Measurements from ENCODE around the gene NCAM2.
A peak's percentile ranks its signal among the peaks of the same experiment; 100 is the strongest.

NCAM2 gene

DNA sequence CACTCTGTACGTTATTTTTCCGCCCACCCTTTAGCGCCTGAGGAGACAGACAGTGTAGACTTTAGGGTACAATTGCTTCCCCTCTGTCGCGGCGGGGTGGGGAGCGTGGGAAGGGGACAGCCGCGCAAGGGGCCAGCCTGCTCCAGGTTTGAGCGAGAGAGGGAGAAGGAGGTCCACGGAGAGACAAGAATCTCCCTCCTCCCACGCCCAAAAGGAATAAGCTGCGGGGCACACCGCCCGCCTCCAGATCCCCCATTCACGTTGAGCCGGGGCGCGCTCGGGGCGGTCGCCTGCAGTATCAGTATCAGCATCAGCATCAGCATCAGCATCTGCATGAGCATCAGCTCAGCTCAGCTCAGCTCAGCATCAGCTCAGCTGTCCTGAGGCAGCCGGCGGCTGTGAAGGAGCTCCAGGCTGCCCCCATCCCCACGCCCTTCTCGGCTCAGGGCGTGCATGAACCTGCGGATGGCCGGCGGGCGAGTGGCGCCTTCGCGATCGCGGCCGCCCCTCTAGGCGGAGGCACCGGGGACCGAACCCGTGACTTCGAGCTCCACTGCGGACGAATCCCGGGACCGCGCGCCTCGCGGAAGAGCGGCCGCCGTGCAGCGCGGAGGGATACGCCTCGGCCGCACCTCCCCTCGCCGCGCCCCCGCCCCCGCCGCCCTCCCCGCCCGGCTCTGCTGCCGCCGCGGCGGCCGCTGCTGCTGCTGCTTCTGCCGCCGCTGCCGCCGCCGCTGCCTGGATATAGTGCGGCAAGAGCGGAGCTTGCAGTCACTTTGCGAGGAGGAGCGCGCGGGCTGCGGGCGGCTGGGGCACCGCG is at the start of gene NCAM2:
Gene NCAM2, plus strand, starts transcription at position 774 of the 820 bp plus-strand sequence.
- DNase-seq (ENCODE audit: low spot score): peak; percentile 26

DNA sequence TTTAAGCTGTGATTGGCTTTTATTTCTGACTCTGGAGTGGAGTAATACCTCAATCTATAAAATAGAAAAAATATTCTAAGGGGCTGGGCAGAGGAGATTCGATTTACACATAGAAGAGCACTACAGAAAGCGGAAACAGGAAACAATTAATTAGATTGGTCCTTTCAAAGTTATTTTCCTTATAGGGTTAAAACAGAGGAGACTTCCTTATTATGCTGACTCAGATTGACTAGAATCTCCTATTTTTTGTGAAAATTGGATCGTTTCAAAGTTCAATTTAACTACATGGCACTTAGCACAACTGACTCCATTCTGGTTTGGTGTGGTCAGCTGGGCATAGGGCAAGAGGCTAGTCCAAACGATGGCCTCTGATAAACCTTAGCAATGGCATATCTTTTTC is 48.3 kb upstream of the NCAM2 start:
- no peak for DNase-seq (ENCODE audit: low spot score)

DNA sequence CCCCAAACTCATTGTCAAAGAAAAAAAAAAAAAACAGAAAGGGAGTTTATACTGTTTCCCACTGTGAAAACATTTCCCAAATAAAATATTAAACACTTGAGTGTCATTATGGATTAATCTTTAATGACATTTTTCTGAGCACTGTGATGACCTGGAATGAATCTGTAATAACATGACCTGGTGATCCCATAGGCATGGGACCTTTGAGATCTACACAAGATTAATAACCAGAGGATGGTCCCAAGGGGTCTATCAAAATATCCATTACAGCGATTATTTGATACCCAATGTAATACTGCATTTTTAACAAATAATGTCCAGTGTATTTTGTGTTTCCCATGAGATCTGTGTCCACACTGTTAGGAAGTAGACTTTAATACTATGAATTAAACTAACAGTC is 32.4 kb upstream of the NCAM2 start:
- no peak for DNase-seq (ENCODE audit: low spot score)

DNA sequence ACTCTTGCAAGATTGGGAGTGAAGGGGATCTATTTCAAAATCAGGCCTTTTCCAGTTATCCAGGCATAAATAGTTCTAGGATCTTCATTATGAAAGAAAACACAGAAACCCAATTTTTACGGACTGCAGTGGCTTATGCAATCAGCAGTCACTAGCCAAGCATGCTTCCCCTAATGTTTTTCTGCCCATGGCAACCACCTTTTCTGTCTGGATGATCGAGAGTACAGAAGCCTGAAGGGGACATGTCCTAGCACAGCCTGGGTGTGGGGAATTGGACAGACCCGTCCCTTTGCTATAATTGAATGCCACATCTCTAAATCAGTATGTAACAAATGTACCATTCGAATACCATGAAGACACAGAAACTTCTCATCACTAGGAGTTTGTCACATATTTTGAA is 29.8 kb upstream of the NCAM2 start:
- no peak for DNase-seq (ENCODE audit: low spot score)

DNA sequence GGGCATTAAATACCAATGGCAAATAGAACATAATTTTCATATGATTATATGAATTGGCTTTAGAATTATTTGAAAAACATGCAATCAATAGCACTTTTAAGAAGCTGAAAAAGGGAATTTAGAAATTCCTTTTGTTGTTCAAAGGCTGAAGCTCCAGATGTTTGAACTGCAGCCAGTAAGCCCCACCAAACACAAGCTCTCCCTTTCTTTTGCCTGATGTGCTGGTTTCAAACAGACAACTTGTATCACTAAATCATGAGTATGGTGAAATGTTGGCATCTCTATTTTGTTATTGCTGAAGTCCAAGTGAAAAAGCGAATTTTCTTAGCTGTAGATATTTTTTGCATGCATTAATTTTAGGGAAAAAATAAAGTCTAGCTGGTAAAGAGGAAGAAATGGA is 27.5 kb upstream of the NCAM2 start:
- no peak for DNase-seq (ENCODE audit: low spot score)

DNA sequence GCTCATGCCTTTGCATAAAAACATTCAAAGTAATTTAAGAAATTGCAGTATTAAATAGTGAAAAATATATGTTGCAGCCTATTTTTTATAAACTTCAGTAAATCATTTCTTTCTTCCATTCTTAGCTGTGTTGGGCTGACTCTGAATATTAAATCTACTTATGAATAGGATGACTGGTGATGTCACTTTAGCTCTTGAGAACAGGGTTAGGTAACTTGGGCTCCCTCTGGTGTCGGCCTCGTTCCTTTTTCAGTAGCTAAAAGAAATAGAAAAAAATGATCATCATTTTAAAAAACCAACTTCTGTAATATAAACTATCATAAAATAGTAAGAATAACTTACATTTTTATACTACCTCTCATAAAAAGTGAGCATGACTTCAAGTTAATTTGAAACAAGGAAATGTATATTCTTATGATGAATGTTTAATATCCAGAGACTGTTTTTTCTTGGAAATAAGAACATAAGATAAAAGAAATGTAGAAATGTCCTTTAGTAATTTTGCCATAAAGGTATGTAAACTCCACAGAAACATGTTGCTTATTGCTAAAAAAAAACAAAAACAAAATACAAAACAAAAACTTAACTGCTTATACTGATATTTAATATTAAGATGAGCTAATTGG is 26.8 kb upstream of the NCAM2 start:
- DNase-seq (ENCODE audit: low spot score): peak; percentile 21

DNA sequence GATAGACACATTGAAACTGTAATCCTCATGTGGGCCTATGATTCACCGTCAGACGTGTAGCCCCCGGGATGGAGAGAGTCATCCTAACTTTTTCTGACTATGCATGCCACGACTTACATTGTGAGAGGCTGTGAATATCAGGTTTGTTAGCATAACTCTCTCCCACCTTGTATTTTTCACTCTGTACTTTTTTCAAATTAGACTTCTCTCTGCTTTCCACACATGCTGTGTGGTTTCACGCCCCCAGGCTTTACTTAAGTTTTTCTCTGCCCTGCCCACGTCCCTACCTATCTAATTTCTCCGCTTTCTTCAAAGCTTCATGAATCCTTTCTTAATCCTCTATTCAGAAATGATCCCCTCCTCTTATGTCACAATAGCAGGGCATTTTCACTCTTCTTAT is 3.4 kb upstream of the NCAM2 start:
- DNase-seq (ENCODE audit: low spot score): no peak

DNA sequence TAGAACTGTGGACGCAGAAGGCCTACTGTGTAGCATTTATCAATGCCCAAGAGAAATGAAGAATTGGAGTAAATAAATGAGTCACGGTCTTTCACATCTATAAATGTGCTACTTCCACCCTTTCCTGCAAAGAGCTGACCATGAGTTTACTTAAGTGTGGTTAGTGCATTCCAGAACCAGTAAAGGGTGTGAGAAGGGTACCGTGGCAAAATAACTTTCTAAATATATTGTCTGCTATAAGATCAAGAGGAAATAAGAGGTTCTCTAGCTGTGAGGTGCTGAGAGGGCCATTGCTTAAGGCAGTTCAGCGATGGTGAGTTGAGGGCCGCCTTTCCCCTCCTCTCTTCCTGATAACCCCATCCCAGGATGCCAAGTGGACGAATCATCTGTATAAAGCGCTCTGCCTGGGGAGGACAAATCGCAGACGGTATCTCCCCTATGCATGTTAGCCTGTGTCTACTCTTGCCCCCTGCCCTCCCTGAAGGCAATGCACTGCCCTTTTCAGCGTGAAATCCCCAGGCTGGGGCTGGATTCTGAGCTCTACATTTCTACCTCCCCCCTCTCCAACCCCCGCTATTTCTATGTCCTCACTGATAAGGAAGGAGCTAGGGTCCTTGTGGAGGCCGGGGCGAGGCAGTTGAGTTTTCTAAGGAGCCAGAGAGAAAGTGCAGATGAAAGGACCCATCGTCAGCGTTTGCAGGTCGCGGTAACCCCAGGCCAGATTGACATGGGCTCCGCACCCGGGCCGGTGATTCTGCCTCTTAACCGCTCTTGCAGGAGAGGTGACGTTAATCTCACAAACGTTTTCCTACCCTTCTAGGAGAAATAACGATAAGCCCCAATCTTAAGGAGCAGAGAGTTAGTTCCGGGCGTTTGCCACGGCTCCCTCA is 1.5 kb upstream of the NCAM2 start:
- DNase-seq (ENCODE audit: low spot score): no peak

DNA sequence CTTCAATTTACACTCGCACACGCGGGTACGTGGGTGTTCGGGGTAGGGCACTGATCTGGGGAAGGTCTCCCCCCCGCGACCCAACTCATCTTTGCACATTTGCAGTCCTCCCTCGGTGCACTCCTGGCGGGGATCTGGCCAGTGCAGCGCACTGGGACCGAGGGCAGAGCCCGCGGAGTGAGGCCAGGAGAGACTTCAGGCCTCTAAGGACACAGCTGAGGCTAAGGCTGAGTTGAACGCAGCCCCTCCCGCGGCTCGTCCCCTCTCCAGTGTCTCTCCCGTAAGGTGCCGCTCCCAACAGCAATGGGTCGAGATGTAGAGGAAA is 936 bp upstream of the NCAM2 start:
- no peak for DNase-seq (ENCODE audit: low spot score)

DNA sequence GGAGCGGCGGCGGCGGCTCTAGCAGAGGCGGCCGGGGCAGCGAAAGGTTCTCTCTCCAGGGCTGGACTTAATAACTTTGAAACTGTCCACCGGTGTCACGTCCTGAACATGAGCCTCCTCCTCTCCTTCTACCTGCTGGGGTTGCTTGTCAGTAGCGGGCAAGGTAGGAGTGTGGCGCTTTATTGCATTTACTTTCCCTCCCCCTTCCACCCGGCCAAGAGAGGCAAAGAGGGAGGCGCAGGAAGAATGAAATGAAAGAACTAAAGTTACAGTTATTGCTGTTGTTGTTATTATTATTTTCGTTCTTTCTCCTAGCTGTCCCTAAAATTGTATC is 214 bp downstream of the NCAM2 start:
- no peak for DNase-seq (ENCODE audit: low spot score)

DNA sequence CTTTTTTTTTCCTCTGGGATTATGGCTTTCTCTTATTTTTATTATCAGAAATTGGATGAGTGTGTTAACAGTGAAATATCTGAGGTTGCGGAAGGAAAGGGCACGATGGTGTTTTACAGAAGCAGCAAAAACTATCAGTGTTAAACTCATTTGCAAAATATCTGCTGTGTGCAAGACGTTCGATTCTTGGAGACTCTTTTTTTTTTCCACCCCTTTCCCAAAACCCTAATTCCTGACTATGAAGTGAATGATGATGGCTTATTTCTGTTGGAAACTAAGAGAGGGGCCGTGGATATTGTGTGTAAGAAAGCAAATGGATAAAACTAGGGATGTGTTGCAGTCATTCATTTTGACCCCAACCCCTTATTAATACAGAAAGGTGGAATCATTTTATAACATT is 677 bp downstream of the NCAM2 start:
- DNase-seq (ENCODE audit: low spot score): no peak

DNA sequence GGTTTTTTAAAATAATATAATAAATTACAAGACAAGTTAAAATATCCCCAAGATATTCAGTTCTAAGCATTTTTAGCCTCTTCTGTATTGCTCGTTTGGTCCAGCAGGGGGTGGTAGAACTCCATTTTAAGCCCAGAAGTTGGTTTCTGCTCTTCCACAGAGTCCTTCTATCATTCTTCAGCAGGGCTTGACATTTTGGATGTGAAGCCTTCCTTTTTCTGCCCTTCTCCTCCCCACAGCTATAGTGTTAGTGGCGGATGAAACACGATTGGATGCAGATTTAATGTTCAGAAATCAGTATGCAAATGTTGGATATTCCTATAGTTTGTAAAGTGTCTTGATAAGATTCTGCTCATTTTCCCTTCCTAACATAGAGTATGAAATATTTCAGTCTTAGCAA is 1.4 kb downstream of the NCAM2 start:
- DNase-seq (ENCODE audit: low spot score): peak; percentile 32

DNA sequence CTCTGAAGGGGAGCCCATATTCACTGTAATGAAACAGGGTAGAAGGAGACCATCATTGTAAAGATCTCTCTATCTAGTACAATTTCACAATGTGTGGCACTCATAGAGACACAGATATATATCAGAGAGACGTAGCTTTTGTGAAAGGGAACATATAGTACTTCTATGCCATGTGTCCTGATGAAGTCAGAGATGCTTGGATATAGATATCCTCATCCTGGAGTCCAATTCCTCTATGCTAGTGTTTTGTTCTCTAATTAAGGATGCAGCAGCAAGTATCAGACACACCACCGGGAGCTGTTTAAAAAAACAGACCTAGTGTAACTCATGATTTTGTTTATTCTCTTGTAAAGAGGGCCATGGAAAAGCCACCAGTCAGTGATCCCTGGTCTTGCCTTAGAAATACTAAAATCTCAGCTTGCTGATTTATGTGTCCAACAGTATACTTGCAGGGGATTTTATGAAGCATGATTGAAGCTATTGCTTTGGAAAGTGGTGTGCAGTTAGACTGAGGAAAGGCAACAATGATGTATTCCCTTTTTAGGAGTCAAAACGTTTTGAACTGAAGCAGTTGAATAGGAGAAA is 2.5 kb downstream of the NCAM2 start:
- no peak for DNase-seq (ENCODE audit: low spot score)

DNA sequence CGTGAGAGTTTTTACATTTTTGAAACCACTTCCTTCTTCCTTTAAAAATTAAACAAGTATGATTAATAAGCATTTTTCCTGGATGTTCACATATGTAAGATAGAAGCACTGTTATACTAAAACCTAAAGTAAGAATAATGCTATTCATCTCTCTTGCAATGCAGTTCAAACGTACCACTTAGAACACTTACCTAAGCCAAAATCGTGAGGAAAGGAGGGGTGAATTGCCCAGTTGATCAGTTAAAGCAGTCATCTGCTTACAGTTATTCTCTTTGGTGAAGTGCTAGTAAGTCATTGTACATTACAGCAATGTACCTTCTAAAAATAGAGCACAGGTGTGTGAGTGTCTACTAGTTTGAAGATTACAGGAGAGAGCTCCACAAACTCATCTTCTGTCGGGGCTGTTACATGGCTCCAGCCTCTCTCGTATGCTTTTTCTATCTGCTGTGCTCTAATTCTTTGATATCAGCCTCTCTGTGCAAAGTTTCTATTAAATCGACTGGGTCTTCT is 3.4 kb downstream of the NCAM2 start:
- DNase-seq (ENCODE audit: low spot score): no peak

DNA sequence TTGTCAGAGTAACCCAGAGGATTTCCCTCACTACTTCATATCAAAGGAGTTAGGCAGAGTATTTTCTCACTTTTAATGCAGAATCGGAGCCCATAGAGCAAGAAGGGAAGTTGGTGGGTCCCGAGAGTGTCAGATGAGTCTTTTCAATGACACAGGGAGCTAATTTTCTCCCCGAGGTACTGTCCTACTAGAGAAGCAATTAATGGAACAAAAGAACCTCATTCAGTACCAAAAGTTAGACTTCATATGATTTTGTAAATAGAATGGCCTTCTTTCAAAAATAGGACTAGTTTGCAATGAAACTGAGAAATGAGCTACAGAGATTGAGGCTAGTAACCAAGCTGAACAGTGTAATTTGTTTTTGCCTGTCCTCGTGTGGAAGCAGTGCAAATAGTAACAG is 3.9 kb downstream of the NCAM2 start:
- no peak for DNase-seq (ENCODE audit: low spot score)

DNA sequence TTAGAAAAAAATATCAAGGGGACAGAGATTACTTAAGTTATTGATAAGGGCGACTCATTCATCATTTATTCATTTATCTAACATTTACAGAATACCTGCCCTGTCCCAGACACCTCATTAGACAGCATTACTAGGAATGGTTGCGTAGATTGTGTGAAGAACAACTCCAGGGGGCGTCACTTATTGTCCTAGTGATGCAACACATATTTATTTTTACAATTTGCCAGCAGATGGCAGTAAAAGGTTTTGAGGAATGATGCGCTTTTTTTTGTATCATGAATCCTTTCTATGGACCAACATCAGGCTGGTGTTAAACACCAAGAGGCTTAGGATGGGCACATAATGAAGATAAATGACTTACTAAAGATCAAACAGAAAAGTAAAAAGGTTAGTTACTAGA is 5.5 kb downstream of the NCAM2 start:
- DNase-seq (ENCODE audit: low spot score): no peak

DNA sequence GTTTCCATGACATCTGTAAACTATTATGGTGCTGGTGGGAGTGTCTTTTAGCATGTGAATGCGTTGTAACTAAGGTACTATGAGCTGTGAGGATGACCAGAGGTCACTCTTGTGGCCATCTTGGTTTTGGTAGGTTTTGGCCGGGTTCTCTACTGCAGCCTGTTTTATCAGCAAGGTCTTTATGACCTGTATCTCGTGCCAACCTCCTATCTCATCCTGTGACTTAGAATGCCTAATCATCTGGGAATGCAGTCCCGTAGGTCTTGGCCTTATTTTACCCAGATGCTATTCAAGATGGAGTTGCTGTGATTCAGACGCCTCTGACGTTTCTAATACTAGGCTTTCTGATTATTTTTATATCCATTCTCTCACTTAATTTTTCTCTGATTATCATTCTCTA is 9.4 kb downstream of the NCAM2 start:
- no peak for DNase-seq (ENCODE audit: low spot score)

DNA sequence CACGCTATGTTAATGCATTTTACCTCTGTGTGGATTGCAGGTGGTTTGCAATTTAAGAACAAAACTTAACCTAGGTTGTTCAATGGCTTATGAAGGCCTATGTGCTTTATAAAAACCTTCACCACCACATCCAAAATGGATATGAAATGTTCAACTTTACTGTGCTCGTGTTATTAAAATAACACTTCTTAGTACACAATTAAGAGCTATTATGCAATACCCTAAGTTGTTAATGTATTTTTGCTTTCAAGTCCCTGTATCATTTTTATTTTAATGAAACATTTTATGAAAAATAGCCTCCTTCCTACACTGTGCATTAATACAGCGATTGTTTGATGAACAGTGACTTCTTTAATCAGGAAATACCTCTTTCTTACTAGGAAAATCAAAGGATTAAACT is 12.0 kb downstream of the NCAM2 start:
- DNase-seq (ENCODE audit: low spot score): no peak

DNA sequence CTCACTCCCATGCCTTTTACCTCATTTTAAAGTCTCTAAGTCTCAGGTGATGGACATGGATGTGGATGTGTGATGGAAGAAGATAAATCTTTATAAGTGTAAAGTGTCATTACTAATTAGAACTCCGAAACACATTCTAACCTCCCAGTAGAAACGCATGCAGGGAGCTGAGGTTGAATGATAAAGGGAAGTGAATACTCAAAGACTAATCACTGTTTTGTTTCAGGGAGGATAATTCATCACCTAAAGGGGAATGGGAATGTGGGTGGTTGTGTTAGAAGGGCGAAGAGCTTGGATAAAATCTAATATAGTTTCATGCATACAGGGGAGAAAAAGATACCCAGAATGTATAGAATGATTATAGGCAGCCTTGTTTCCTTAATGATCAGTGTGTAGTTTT is 12.5 kb downstream of the NCAM2 start:
- DNase-seq (ENCODE audit: low spot score): no peak

DNA sequence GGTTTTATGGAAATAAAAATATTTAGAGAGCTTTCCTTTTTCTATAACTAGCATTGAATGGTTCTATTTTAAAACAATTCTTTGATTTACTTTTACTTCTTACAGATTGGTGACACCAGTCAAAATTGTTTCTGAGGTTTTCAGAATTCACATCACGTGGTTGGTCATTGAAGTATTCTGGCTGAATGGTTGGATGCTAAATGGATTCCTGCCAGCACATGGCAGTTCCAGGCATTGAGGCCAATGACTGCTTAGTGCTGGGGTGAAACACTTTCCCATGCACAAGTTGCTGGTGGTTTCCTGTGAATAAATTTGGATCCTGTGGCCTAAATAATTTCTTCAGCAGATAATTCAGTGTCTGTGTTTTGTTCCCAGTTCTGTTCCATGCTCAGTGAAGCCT is 20.6 kb downstream of the NCAM2 start:
- DNase-seq (ENCODE audit: low spot score): no peak

DNA sequence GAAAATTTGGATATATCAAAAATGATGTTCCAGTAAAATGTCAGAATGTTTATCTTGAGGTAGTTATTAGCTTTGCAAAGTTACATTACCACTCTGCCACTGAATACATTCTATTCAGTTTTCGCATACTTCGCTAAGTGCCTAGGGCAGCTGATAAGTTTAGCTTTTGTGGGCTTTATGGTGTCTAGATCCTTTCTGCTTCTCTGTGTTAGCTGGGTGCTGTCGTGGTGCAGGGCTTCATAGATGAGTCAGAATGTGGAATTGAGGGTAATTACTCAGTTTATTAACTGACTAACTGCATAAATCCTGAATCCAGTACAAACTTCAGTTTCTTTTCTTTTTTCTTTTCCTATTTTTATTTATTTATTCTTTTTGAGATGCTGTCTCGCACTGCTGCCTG is 21.5 kb downstream of the NCAM2 start:
- no peak for DNase-seq (ENCODE audit: low spot score)

DNA sequence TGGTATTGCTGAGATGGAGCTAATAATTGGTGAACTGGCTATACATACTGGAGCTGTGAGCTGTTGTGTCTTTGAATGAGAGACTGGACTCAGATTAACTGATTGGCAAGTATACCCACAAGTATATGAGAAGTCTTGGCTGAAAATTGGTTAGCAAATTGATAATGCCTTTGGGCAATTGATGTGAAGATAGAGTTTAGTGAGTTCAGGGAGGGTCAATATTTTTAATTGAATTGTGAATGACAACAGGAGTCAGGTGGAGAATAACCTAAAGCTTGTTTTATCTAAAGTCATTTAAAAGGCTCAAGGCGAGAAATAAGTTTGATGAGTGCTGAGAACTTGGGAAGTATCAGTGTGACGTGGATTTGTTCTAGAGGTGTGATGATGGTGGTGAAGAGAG is 27.5 kb downstream of the NCAM2 start:
- no peak for DNase-seq (ENCODE audit: low spot score)

Data from hepatic stellate cell (primary cell).